ENCODE data around the gene ZNF598.

ZNF598 gene

GRCh38 chr16:1985466-1986150 lies 24.0 kb downstream of the ZNF598 start:
- H3K27ac ChIP-seq: peak overlapping the region; percentile 96
- no peak for TF ChIP-seq ZFX (IDR thresholded peaks at IDR 0.05; ENCODE audit: borderline replicate concordance)
- no peak for TF ChIP-seq CTCF (IDR thresholded peaks at IDR 0.05)

GRCh38 chr16:1984347-1985225 lies 25.0 kb downstream of the ZNF598 start:
- peak overlapping the region; percentile 96 for H3K27ac ChIP-seq
- TF ChIP-seq ZFX (IDR thresholded peaks at IDR 0.05; ENCODE audit: borderline replicate concordance): no peak

DNA sequence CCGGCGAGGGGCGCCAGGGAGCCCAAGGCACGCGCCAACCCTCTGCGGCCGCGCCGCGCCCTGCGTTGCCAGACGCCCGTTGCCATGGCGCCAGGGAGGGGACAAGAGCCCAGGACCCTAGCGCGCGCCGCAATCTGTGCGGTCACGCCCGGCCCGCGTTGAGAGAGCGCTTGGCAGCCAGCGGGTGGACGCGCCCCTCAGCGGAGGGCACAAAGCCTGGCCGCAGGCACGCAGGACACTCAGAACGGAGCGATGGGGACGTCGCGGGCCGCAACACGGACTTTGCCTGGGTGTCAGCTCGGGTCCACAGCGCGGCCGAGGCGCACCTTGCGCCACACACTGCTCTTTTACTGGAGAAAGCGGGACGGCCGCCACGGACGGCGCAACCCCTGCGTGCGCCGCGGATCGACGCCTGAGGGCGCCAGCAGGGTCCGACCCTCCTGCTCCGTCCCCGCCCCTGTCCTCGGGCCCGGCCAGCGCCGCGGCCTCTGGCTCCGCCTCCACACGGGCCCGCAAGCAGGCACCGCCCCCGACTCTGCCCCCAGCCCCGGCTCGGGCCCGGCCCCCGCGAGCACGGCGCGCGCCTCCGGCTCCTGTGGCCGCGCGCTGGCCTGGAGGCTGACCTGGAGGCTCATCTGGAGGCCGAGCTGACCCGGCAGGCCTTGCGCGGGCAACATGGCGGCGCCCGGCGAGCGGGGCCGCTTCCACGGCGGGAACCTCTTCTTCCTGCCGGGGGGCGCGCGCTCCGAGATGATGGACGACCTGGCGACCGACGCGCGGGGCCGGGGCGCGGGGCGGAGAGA lies 25.9 kb downstream of the ZNF598 start, which contains the start of gene GFER:
GFER (plus strand) TSS at position 650 of the 803 bp plus-strand sequence; CDS start at position 676, 26 bp downstream.
- H3K27ac ChIP-seq: peak within 1 kb of the TSS; percentile 96
- peak; percentile 67 for TF ChIP-seq CTCF (IDR thresholded peaks at IDR 0.05)
- TF ChIP-seq ZFX (IDR thresholded peaks at IDR 0.05; ENCODE audit: borderline replicate concordance): no peak

- H3K27ac ChIP-seq: peak overlapping the region; percentile 96
- no peak for TF ChIP-seq ZFX (IDR thresholded peaks at IDR 0.05; ENCODE audit: borderline replicate concordance)
- no peak for TF ChIP-seq CTCF (IDR thresholded peaks at IDR 0.05)
Observed at GRCh38 chr16:1982991-1983543, 26.6 kb downstream of the ZNF598 start.

DNA sequence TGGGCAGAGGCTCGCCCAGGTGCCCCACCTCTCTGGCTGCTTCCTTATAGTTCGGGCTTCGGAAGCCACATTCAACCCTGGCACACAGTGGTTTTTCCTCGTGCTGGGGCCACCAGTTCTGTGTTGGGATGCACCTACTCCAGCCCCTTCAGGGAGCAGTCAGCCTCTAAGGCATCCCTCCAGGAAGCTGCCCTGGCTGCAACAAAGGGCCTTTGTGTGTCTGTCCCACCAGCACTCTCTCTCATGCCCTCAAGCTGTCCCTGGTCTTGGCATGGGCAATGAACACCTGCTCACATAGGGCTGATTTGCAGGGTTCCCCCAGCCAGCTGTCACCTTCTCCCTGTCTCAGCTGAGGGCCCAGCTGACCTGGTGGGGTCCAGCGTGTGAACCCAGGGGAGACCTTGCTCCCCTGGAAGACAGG lies 27.6 kb downstream of the ZNF598 start:
- H3K27ac ChIP-seq: peak overlapping the region; percentile 96
- TF ChIP-seq CTCF (IDR thresholded peaks at IDR 0.05) (no peak), ZFX (IDR thresholded peaks at IDR 0.05; ENCODE audit: borderline replicate concordance) (no peak)

DNA sequence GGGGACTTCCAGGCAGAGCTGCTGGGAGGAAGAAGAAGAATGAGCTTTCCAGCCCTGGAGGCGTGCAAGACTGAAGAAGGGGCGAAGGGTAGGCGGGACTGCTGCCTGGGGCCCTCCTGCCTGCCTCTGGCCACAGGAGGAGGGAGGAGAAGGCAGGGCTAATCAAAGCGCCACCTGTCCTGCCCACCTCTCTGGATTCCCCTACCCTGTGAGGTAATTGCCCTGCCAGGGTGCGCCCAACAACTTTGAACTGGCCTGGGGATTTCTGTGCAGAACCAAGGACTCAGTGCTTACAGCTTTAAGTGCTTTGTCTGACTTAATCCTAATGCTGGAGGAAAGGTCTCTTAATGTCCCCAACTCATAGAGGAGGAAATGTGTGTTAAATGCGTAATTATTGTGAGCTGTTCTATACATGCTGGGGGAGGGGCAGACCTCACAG lies 28.2 kb downstream of the ZNF598 start, which contains the start of gene NOXO1:
NOXO1 (minus strand) TSS at position 72 of the 439 bp plus-strand sequence. CDS start 290 bp downstream, outside the sequence.
- H3K27ac ChIP-seq: peak within 1 kb of the TSS; percentile 96
- TF ChIP-seq CTCF (IDR thresholded peaks at IDR 0.05): no peak
- TF ChIP-seq ZFX (IDR thresholded peaks at IDR 0.05; ENCODE audit: borderline replicate concordance): no peak

DNA sequence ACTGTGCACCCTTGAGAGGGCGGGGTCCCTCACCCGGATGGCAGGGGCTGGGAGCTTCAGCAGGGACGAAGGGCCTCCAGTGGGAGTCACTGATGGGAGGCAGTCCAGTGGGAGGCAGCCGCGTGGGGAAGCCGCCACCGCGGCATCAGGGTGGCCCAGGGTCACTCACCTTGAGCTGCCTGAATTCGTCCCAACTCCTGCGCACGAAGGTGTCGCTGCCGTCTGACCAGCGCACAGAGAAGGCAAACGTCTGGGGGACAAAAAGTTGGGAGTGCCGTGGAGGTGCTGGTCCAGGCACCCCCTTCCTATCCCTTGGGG lies 28.9 kb downstream of the ZNF598 start:
- H3K27ac ChIP-seq: peak overlapping the region; percentile 96
- TF ChIP-seq CTCF (IDR thresholded peaks at IDR 0.05) (no peak), ZFX (IDR thresholded peaks at IDR 0.05; ENCODE audit: borderline replicate concordance) (no peak)

Data from 22Rv1 (cell line).